NT2/D1 (cell line): Measurements from ENCODE around the gene FAM98C.

Source experiments
- DNase-seq: peaks from one replicate; pipeline ENCODE4 v3.0.0-alpha.2; 2011; ENCODE audit warnings: low read depth, low spot score
- H3K27me3 ChIP-seq: 2 replicates; pipeline ENCODE4 v1.6.0; 2011; ENCODE audit warnings: mild to moderate bottlenecking; ENCODE audit not compliant: insufficient read length, insufficient read depth
- H3K36me3 ChIP-seq: 2 replicates; pipeline ENCODE4 v1.6.1; 2011; ENCODE audit warnings: mild to moderate bottlenecking, low read length, mixed read lengths; ENCODE audit not compliant: insufficient read depth, insufficient read length
- H3K4me1 ChIP-seq: 2 replicates; pipeline ENCODE4 v1.5.1; 2011; ENCODE audit not compliant: insufficient read depth, insufficient read length
- H3K4me3 ChIP-seq: 2 replicates; pipeline ENCODE4 v1.5.1; 2011; ENCODE audit warnings: low read depth; ENCODE audit not compliant: insufficient read length
- H3K9ac ChIP-seq: 2 replicates; pipeline ENCODE4 v1.6.0; 2011; ENCODE audit warnings: low read depth; ENCODE audit not compliant: insufficient read length
- H3K9me3 ChIP-seq: 2 replicates; pipeline ENCODE4 v1.5.1; 2011; ENCODE audit warnings: mild to moderate bottlenecking, low read length; ENCODE audit not compliant: insufficient read depth
- SUZ12 ChIP-seq: IDR thresholded peaks from 2 replicates; pipeline ENCODE4 v1.6.1; 2011; ENCODE audit not compliant: insufficient read length, insufficient read depth; ENCODE audit errors: extremely low read depth
- YY1 ChIP-seq: IDR thresholded peaks from 2 replicates; pipeline ENCODE4 v1.6.1; 2011; ENCODE audit not compliant: insufficient read length, insufficient read depth
- ZNF274 ChIP-seq: IDR thresholded peaks from 2 replicates; pipeline ENCODE4 v1.6.1; 2011; ENCODE audit warnings: mild to moderate bottlenecking, low read depth, low read length

Gene FAM98C

GRCh38 chr19:38402967-38403674, at the start of gene FAM98C:
Gene FAM98C, plus strand, starts transcription at chr19:38403093. Its CDS starts 61 bp downstream, at chr19:38403154.
- Histone ChIP-seq H3K9me3 (no peaks in the 10 kb centered on the region), H3K36me3 (peaks cover 12% of the 10 kb centered on the region), H3K4me3 (peak within 1 kb of the TSS; percentile 63), H3K27me3 (peaks cover 19% of the 10 kb centered on the region), H3K9ac (peak within 1 kb of the TSS; percentile 89), H3K4me1 (no peaks in the 10 kb centered on the region)
- TF ChIP-seq YY1 (no peak), ZNF274 (no peak), SUZ12 (no peak)
- peak; percentile 92 for DNase-seq

GRCh38 chr19:38355728-38356725, 46.9 kb upstream of the FAM98C start:
- no peaks in the 10 kb centered on the region for H3K36me3 ChIP-seq
- peaks cover 6% of the 10 kb centered on the region for H3K4me1 ChIP-seq
- H3K27me3 ChIP-seq = peaks cover 30% of the 10 kb centered on the region
- TF ChIP-seq ZNF274 (no peak), SUZ12 (no peak), YY1 (no peak)
- no peaks in the 10 kb centered on the region for H3K9me3 ChIP-seq
- H3K9ac ChIP-seq = no peak overlapping the region
- no peak for DNase-seq
- no peak overlapping the region for H3K4me3 ChIP-seq

- DNase-seq = no peak
- H3K27me3 ChIP-seq = peaks cover 36% of the 10 kb centered on the region
- H3K9ac ChIP-seq = no peak overlapping the region
- TF ChIP-seq YY1 (no peak), SUZ12 (no peak), ZNF274 (no peak)
- no peaks in the 10 kb centered on the region for H3K9me3 ChIP-seq
- H3K4me3 ChIP-seq = no peak overlapping the region
- H3K36me3 ChIP-seq = no peaks in the 10 kb centered on the region
- H3K4me1 ChIP-seq = peaks cover 5% of the 10 kb centered on the region
These were observed 44.8 kb upstream of the FAM98C start for GRCh38 chr19:38358071-38358470.

- H3K4me1 ChIP-seq = peaks cover 5% of the 10 kb centered on the region
- no peaks in the 10 kb centered on the region for H3K36me3 ChIP-seq
- H3K4me3 ChIP-seq = no peak overlapping the region
- H3K9me3 ChIP-seq = 0 out of 2 replicates have a peak, but pooled peaks cover under 1% of the 10 kb centered on the region
- H3K9ac ChIP-seq = no peak overlapping the region
- no peak for DNase-seq
- peaks cover 36% of the 10 kb centered on the region for H3K27me3 ChIP-seq
- no peak for TF ChIP-seq YY1
These were observed 43.5 kb upstream of the FAM98C start for GRCh38 chr19:38359242-38360021.

GRCh38 chr19:38360351-38360750, 42.5 kb upstream of the FAM98C start:
- H3K4me3 ChIP-seq = no peak overlapping the region
- H3K9ac ChIP-seq = no peak overlapping the region
- H3K4me1 ChIP-seq = peaks cover 3% of the 10 kb centered on the region
- peaks cover 36% of the 10 kb centered on the region for H3K27me3 ChIP-seq
- DNase-seq = no peak
- no peaks in the 10 kb centered on the region for H3K36me3 ChIP-seq
- peaks cover 8% of the 10 kb centered on the region; the same call in 1 of the 2 replicates for H3K9me3 ChIP-seq
- TF ChIP-seq ZNF274 = no peak
- no peak for TF ChIP-seq YY1
- TF ChIP-seq SUZ12 = no peak

GRCh38 chr19:38360839-38361631, 41.9 kb upstream of the FAM98C start:
- Histone ChIP-seq H3K9ac (peak overlapping the region; percentile 76), H3K4me3 (peak overlapping the region; percentile 49), H3K4me1 (peaks cover 3% of the 10 kb centered on the region), H3K36me3 (no peaks in the 10 kb centered on the region), H3K27me3 (peaks cover 36% of the 10 kb centered on the region), H3K9me3 (peaks cover 8% of the 10 kb centered on the region; the same call in 1 of the 2 replicates)
- no peak for DNase-seq
- no peak for TF ChIP-seq ZNF274
- no peak for TF ChIP-seq SUZ12
- TF ChIP-seq YY1 = no peak
